ENCODE measurements around the gene SH3BP2. TPM values are rescaled to one million over a fixed set of nuclear protein-coding genes. Genes with fewer than 3 reads are reported as not detected.

The SH3BP2 gene
- total RNA-seq, 4 donors from 2014 or later, result 54.8 to 208 (median 102) TPM

GRCh38 chr4:2856266-2856665 is 63.4 kb downstream of the SH3BP2 start:
- H3K4me1 ChIP-seq, result peaks cover 3 to 74% (median 16%) of the 10 kb centered on the region in 4 donors

DNA sequence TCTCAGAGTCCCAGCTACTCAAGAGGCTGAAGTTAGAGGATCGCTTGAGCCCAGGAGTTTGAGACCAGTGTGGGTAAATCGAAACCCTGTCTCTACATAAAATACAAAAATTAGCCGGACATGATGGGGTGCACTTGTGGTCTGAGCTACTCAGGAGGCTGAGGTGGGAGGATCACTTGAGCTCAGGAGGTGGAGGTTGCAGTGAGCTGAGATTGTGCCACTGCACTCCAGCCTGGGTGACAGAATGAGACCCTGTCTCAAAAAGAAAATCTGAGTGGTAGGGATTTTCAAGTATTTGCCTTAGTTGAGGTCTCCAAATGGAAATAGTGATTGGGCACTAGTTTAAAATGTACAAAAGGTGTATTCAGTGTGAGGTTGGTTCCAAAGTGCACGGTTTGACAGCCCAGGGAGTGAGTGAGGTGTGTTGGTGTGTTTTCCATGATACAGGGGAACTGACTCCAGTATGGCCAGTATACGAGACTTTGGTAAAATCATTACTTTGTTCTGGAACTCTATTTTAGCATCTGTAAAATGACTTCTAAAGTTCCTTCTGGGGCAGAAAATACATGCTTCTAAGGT is 64.6 kb downstream of the SH3BP2 start:
- H3K36me3 ChIP-seq, result peaks cover 0 to 8% (median 0%) of the 10 kb centered on the region in 3 donors
- peaks cover 0 to 78% (median 15%) of the 10 kb centered on the region in 4 donors for H3K4me1 ChIP-seq
- no peak overlapping the region for H3K4me3 ChIP-seq
- H3K27ac ChIP-seq, result peak overlapping the region in 1 of 4 donors; percentile 9
- no peaks in the 10 kb centered on the region for H3K9me3 ChIP-seq
- no peak for DNase-seq
- no peaks in the 10 kb centered on the region for H3K27me3 ChIP-seq
- TF ChIP-seq, protein P1, sequence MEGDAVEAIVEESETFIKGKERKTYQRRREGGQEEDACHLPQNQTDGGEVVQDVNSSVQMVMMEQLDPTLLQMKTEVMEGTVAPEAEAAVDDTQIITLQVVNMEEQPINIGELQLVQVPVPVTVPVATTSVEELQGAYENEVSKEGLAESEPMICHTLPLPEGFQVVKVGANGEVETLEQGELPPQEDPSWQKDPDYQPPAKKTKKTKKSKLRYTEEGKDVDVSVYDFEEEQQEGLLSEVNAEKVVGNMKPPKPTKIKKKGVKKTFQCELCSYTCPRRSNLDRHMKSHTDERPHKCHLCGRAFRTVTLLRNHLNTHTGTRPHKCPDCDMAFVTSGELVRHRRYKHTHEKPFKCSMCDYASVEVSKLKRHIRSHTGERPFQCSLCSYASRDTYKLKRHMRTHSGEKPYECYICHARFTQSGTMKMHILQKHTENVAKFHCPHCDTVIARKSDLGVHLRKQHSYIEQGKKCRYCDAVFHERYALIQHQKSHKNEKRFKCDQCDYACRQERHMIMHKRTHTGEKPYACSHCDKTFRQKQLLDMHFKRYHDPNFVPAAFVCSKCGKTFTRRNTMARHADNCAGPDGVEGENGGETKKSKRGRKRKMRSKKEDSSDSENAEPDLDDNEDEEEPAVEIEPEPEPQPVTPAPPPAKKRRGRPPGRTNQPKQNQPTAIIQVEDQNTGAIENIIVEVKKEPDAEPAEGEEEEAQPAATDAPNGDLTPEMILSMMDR (IDR thresholded peaks at IDR 0.05), result no peak
- TF ChIP-seq POLR2A (IDR thresholded peaks at IDR 0.05), result no peak

More at GRCh38 chr4:2856266-2856665, 63.4 kb downstream of the SH3BP2 start:
- no peaks in the 10 kb centered on the region for H3K9me3 ChIP-seq
- no peak overlapping the region for H3K4me3 ChIP-seq
- H3K36me3 ChIP-seq, result peaks cover 0 to 8% (median 0%) of the 10 kb centered on the region in 3 donors
- H3K27me3 ChIP-seq, result no peaks in the 10 kb centered on the region
- TF ChIP-seq, protein P1 (IDR thresholded peaks at IDR 0.05), result no peak
- TF ChIP-seq POLR2A (IDR thresholded peaks at IDR 0.05), result no peak
- no peak for DNase-seq
- H3K27ac ChIP-seq, result no peak overlapping the region

- DNase-seq, result no peak
- Histone ChIP-seq H3K4me1 (peaks cover 0 to 77% (median 17%) of the 10 kb centered on the region in 4 donors), H3K9me3 (no peaks in the 10 kb centered on the region), H3K27ac (peak overlapping the region in 3 of 4 donors; percentile 11 to 75 (median 64)), H3K4me3 (no peak overlapping the region), H3K36me3 (peaks cover 0 to 5% (median 0%) of the 10 kb centered on the region in 3 donors), H3K27me3 (no peaks in the 10 kb centered on the region)
- TF ChIP-seq POLR2A (IDR thresholded peaks at IDR 0.05), result no peak
- TF ChIP-seq, protein P1 (IDR thresholded peaks at IDR 0.05), result no peak
Measured at GRCh38 chr4:2858451-2859217, 65.7 kb downstream of the SH3BP2 start.

GRCh38 chr4:2859514-2859913 is 66.6 kb downstream of the SH3BP2 start:
- peaks cover 0 to 84% (median 17%) of the 10 kb centered on the region in 4 donors for H3K4me1 ChIP-seq
- H3K27me3 ChIP-seq, result no peaks in the 10 kb centered on the region
- no peak for DNase-seq
- H3K4me3 ChIP-seq, result no peak overlapping the region
- H3K36me3 ChIP-seq, result no peaks in the 10 kb centered on the region
- H3K27ac ChIP-seq, result peak overlapping the region in 1 of 4 donors; percentile 75
- TF ChIP-seq POLR2A (IDR thresholded peaks at IDR 0.05), result no peak
- TF ChIP-seq, protein P1 (IDR thresholded peaks at IDR 0.05), result no peak
- H3K9me3 ChIP-seq, result no peaks in the 10 kb centered on the region

- H3K36me3 ChIP-seq, result no peaks in the 10 kb centered on the region
- H3K27ac ChIP-seq, result peak overlapping the region in 3 of 4 donors; percentile 7 to 75 (median 71)
- no peak for TF ChIP-seq POLR2A (IDR thresholded peaks at IDR 0.05)
- TF ChIP-seq, protein P1 (IDR thresholded peaks at IDR 0.05), result no peak
- H3K4me1 ChIP-seq, result peaks cover 0 to 83% (median 17%) of the 10 kb centered on the region in 4 donors
- H3K9me3 ChIP-seq, result no peaks in the 10 kb centered on the region
- DNase-seq, result no peak
- H3K4me3 ChIP-seq, result no peak overlapping the region
- H3K27me3 ChIP-seq, result no peaks in the 10 kb centered on the region
Measured at GRCh38 chr4:2860391-2861348, 67.8 kb downstream of the SH3BP2 start.

Data from Peyer's patch (tissue), 4 donors.